ENCODE results near the gene ARL4C.
A peak's percentile ranks its signal among the peaks of the same experiment; 100 is the strongest.

The ARL4C gene, protein sequence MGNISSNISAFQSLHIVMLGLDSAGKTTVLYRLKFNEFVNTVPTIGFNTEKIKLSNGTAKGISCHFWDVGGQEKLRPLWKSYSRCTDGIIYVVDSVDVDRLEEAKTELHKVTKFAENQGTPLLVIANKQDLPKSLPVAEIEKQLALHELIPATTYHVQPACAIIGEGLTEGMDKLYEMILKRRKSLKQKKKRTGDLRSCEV

GRCh38 chr2:234496835-234497593, at the start of gene ARL4C:
TSS of gene ARL4C (minus strand) at chr2:234497081. CDS start at chr2:234496586, 495 bp downstream.
- no peak for DNase-seq (ENCODE audit: low read depth)

DNA sequence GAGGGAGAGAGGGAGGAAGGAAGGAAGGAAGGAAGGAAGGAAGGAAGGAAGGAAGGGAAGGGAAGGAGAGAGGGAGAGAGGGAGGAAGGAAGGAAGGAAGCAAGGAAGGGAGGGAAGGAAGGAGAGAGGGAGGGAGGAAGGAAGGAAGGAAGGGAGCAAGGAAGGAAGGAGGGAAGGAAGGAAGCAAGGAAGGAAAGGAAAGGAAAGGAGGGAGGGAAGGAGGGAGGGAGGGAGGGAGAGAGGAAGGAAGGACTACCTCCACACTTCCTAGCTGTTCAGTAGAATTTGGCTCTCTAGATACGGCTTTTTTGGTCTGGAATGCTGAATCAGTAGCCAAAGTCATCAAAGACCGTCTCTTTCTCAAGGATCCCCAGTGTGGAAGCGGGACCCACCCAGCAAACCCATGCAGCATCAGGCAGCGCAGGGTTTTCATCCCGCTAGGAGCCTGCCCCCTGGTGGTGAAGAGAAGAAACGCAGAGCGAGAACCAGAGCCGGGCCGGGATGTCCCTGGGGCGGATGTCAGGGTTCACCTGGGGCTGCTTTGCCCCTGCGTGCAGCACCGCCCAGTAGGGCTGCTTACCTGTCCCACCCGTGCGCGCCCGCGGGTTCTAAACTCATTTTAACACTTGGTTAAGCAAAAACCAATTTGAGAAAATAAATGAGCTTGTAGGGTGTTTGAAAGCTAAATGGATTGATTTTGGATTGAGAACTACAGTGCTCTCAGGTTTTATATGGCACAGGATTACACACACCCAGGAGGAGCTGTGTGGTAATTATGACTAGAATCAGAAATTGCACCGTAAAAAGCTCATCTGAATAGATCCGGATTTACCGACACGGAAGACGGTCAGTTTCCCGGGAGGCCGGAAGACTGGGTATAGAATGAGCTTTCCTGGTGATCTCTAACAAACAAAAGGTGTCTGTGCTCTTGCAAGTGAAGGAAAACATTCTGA, 48.1 kb upstream of the ARL4C start:
- peak; percentile 64 for DNase-seq (ENCODE audit: low read depth)

GRCh38 chr2:234542742-234543141, 45.9 kb upstream of the ARL4C start:
- no peak for DNase-seq (ENCODE audit: low read depth)

DNA sequence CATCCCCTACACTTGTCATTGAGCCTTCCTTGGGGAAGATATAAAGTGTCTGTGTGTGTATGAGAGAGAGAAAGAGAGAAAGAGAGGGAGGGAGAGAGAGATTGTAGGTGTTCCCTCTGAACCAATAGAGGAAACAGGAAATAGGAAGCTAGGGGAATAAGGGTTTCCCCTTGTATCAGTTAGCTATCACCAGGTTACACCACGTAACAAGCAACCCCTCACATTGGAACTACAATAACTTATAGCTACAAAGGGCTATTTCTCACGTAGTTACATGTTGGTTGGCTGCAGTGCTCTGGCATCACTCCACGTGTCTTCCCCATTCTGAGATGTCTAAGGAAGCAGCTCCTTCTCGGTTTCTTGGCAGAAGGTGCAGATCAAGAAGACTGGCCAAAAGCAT, 41.0 kb upstream of the ARL4C start:
- no peak for DNase-seq (ENCODE audit: low read depth)

DNA sequence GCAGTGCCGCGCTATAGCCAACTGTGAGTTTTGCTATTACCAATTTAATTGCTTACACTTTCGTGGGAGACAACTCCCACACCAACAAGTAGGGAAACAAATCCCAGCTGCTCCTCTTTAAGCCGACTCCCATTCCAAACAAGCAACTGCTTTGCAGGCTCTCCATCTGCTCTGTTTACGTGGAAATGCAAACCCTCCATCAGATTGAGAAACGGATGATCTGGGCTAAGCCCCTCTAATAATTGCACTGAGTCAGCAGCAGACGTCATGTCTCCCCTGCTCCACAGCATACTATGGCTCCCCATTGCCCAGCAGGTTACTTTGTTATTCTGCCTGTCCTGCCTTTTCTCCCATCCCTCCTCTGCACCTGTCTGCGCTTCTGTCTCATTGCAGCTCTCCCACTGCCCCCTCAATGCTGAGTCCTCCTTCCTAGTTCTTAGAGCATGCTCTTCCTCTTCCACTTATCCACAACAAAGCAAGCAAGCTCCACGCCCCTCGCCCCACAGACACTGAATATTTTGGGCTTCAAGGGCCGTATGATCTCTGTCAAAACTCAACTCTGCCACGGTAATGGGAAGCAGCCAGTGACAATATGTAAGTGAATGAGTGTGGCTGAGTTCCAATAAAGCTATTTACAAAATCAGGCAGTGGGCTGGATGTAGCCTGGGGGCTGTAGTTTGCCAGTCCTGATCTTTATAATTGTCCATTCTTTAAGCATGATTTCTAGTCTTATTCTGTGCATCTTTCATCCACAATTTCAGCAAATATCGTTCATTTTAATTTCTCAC, 39.5 kb upstream of the ARL4C start:
- no peak for DNase-seq (ENCODE audit: low read depth)

DNA sequence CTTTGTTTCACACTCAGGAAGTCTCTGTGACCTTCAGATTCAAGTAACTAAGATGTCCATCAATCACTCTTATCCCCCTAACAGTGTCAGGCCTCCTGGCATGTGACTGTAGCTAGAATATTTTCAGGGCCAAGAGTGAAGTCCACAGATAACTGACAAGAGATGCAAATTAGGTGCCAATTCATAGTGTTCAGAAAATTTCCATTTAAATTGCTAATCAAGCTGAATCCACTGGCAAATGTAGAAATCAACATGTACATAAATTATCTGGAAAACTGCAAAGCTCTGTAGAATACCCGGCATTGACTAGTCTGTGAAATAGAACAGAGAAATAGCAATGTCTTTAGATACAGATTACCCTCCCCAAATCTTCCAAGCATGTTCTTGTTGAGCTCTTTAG, 38.6 kb upstream of the ARL4C start:
- no peak for DNase-seq (ENCODE audit: low read depth)

DNA sequence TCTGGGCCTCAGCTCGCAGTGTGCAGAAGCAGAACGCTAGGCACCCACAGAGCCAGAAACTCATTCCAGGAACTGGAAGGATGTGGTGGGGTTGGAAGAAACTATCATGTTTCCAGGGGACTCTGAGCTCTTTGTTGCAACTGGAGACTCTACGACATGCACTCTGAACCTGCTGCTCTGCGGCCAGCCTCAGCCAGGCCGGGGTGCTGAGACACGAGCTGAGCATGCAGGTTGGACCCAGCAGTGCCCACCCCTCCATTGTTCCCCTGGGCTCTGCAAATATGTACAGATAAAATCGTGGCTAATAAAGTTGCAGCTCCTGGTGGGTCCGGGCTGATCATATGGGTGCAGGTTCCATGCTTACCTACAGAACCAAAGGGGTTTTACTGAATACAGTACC, 37.6 kb upstream of the ARL4C start:
- DNase-seq (ENCODE audit: low read depth) = no peak

DNA sequence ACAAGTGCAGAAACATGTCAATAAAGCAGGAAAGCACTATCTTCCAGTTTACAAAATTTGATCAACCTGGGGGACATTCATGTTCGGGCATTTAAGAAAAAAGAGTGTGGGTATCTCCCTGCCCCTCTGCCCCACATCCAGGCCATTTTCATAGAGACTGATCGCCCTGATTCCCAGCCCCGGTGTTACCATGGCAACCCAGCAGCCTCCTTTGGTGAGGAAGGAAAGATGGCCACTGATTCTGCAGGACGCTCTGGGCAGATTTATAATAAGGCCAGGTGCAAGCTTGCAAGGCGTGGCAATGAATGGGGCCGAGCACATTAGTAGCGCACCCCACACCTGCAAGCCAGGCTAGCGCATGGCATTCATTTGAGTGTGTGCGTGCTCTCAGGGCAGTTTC, 36.7 kb upstream of the ARL4C start:
- DNase-seq (ENCODE audit: low read depth) = no peak

GRCh38 chr2:234528410-234529148, 31.7 kb upstream of the ARL4C start:
- no peak for DNase-seq (ENCODE audit: low read depth)

GRCh38 chr2:234526711-234527110, 29.8 kb upstream of the ARL4C start:
- DNase-seq (ENCODE audit: low read depth) = no peak

DNA sequence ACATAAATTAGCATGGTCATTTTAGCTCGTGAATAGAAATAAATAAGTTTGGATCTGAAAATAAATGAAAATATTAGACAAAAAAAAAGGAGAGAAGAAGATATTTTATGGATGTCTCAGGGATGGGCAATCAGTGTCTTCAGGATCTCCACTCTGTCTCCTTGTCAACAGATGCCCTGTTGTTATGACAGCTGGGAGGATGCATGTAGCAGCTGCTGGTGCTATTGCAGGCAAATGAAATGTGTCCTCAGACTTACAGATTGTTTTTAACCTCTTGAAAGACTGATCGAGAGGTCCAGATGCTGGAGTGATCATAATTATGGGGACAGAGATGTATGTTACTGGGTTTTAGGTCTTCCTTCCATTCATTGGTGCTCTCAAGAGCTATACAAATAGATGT, 24.7 kb upstream of the ARL4C start:
- DNase-seq (ENCODE audit: low read depth) = no peak

DNA sequence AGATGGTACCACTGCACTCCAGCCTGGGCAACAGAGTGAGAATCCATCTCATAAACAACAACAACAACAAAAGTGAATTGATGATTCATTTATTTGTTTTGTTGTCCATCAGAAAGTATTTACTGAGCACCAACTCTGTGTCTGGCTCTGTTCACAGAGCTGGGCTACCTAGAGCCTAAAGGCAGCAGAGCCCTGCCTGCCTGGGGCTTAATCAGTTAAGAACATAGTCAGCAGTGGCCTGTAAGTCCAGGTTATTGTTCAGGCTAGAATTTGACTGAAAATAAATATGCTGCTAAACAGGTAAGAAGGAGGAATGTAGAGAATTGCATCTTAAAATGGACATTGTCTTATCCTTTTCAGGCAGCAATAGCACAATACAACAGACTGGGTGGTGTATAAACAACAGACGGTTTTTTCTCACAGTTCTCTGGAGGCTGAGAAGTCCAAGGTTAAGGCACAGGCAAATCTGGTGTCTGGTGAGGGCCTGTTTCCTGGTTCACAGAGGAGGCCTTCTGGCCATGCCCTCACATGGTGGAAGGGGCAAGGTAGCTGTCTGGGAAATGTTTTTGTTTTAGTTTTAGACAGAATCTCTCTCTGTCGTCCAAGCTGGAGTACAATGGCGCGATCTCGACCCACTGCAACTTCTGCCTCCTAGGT, 22.2 kb upstream of the ARL4C start:
- DNase-seq (ENCODE audit: low read depth) = no peak

DNA sequence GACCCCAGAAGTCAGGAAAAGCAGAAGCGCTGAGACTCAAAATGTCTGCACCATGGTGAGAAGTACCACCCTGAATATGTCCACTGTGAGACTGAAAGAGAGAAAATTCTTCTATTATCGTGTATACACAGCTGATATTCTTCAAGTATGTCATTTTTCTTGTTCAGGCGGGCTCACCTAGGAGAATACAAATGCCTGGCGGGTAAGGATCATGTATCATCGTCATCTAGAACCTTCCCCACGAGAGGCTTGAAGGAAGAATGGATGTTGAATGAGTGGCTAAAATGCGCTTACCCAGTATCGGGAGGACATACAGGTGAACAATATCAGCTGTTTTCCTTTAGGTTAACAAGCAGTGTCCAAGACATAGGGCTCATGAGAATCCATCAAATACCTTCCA, 21.1 kb upstream of the ARL4C start:
- no peak for DNase-seq (ENCODE audit: low read depth)

DNA sequence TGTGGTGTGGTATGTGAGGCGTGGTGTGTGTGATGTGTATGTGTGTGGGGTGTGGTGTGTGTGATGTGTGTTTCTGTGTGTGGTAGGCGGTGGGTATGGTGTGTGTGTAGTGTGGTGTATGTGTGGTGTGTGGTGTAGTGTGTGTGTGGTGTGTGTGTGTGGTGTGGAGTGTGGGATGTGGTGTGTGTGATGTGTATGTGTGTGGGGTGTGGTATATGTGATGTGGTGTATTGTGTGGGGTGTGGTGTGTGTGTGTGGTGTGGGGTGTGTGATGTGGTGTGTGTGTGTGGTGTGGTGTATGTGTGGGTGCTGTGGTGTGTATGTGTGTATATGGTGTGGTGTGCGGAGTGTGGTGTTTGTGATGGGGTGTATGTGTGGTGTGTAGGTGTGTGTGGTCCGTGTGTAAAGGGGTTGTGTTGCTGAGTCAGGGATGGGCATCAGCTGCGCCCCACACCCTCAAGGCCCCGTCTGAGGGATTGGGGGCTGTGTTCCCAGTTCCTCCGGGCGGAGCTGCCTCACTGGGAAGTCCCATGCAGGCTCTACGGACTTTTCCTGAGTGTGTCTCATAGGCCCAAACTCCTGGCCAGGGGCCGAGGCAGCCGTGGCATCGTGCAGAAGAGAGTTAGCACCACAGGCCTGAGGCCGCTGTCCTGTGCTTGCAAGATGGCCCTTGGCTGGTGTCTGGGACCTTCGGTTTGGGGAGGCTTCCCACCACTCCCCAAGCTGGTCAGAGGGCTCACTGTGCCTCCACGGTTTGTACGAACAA, 18.2 kb upstream of the ARL4C start:
- DNase-seq (ENCODE audit: low read depth) = no peak

DNA sequence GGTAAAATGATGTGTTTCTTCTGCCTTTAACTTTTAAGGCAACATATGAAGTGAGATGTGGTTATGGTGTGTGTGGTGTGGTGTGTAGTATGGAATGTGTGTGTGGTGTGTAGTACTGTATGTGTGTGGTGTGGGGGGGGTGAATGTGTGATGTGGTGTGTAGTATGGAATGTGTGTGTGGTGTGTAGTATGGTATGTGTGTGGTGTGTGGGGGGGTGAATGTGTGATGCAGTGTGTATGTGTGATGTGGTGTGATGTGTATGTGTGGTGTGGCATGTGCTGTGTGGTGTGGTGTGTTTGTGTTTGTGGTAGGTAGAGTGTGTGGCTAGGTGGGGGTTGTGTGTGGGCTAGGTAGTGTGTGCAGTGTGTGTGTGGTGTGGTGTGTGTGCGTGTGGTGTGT, 17.2 kb upstream of the ARL4C start:
- DNase-seq (ENCODE audit: low read depth) = no peak

GRCh38 chr2:234512884-234513669, 16.2 kb upstream of the ARL4C start:
- DNase-seq (ENCODE audit: low read depth) = no peak

GRCh38 chr2:234502919-234503285, 6.0 kb upstream of the ARL4C start:
- DNase-seq (ENCODE audit: low read depth) = no peak

- DNase-seq (ENCODE audit: low read depth) = no peak
These were observed 5.5 kb upstream of the ARL4C start for GRCh38 chr2:234502285-234502918.
